Panc1 (cell line): ENCODE measurements around the gene TTLL11.

ENCODE experiments used
- CTCF ChIP-seq: fragments of 450-650 bp; IDR thresholded peaks from 2 replicates; pipeline ENCODE4 v1.5.1; 2017; ENCODE audit warnings: mild to moderate bottlenecking
- POLR2AphosphoS5 ChIP-seq: IDR thresholded peaks from 2 replicates; pipeline ENCODE4 v1.6.1; 2012; ENCODE audit warnings: mild to moderate bottlenecking, low read depth, low read length, moderate library complexity
- REST ChIP-seq, 2 experiments: IDR thresholded peaks; 2 replicates each; pipeline ENCODE4 v1.6.1; 2011 to 2012; ENCODE audit warnings: low read depth in 2 of 2, control low read depth in 1 of 2, low read length in 1 of 2, mild to moderate bottlenecking in 1 of 2, moderate library complexity in 1 of 2; ENCODE audit not compliant: insufficient read depth in 1 of 2
- SIN3A ChIP-seq: IDR thresholded peaks from 2 replicates; pipeline ENCODE4 v1.6.1; 2012; ENCODE audit warnings: low read depth, mild to moderate bottlenecking, low read length, moderate library complexity, borderline replicate concordance; ENCODE audit not compliant: insufficient read depth
- TCF7L2 ChIP-seq: IDR thresholded peaks from 2 replicates; pipeline ENCODE4 v1.6.1; 2011; ENCODE audit warnings: mild to moderate bottlenecking, low read depth, low read length, inconsistent platforms

- TF ChIP-seq CTCF, result no peak
- TF ChIP-seq REST (IDR thresholded peaks at IDR 0.05; ENCODE audit: insufficient read depth in 1 of 2, low read depth in 2 of 2, low read length in 1 of 2), result no peak
- no peak for TF ChIP-seq POLR2AphosphoS5
- no peak for TF ChIP-seq SIN3A
- no peak for TF ChIP-seq TCF7L2
These were observed 196.0 kb downstream of the TTLL11 start for GRCh38 chr9:121897140-121897539.
